NCI-H82 treated with DMSO at 0.1 percent for 48 hours (cell line): ENCODE data around the gene RAMAC.
"Not testable (repeated sequence)": the region's sequence is repeated elsewhere in the genome, so short reads cannot be mapped to it uniquely, and the experiment has no call there.

Experiments used
- DNase-seq: peaks from one replicate; lab custom pipeline; 2025; ENCODE audit not compliant: unreplicated experiment; lab: John Stamatoyannopoulos, UW

RAMAC gene

DNA sequence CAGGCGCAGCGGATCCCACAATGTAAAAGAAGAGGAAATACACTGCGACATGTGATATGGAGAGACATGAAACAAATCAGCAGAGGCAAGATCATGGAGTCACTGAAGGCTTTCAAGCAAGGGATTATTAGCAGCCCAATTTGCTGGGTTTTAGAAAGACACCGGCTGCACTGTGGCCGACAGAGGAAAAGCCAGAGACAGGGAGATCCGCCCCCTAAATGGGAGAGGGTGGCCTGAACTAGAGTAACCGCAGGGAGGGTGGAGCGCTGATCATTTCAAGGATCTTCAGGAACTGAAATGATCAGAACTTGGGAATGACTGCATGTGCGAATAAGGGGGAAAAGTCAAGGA, 26.0 kb downstream of the RAMAC start:
- no peak for DNase-seq

DNA sequence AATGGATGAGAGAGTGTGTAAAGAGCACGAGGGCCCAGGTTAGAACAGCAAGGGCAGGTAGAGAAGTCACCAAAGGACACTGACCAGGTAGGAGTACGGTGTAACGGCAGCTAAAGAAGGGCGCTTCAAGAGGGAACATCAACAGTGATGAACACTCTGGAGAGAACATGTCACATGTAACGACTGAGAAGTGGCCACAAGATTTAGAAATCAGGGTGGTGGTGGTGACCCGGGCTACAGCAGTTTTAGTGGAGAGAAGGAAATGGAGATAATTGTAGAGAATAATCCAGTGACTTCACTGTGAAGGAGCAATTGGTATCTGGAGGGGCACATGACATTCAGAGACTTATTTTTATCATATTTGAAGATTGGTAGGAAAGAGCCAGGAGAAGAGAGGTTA, 26.6 kb downstream of the RAMAC start:
- DNase-seq = no peak

DNA sequence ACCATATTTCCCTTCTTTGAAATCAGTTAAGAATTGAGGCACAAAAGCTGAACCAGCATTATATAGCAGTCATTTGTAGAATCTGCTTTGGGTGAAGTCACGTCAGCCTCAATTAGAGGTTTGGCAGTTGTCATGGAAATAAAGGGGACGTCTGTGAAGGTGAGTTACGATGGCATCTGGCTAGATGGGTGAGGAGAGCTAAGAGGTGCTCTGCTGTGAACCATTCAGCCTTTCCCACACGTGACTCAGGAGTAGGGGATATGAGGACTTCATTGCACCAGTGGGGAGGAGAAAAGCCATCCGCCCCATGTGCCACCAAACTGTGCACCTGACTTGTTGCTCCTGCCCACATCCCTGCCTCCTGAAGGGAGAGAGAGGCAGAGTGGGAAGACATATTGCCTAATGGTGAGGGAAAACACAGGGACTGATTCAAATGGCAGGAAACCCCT, 28.2 kb downstream of the RAMAC start:
- no peak for DNase-seq

DNA sequence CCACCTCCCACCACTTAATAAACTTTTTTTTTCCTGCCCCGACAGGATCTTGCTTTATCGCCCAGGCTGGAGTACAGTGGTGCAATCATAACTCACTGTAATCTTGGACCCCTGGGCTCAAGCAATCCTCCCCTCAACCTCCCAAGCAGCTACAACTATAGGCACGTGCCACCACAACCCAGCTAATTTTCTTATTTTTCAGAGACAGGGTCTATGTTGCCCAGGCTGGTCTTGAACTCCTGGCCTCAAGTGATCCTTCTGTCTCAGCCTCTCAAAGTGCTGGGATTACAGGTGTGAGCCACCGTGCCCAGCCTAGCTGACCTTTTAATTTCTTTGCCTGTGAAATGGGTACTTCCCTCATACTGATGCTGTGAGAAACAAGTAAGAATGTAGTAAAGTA, 29.4 kb downstream of the RAMAC start:
- no peak for DNase-seq

DNA sequence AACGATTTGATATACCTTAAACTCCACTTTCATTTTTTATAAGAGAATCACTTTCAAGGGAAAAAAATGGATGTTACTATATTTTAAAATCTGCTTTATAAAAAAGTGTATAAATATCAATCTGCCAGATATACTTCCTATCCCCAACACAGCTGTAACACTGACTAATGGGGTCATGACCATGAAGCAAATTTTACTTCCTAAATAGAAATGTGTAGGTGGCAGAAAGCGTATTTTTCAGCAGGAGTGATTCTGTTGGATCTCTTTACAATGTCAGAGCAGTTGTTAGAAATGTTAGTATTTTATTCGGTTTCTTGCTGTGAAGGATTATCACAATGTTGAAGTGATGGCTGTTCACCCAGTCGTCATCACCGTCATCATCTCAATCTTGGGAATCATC, 30.9 kb downstream of the RAMAC start:
- no peak for DNase-seq

DNA sequence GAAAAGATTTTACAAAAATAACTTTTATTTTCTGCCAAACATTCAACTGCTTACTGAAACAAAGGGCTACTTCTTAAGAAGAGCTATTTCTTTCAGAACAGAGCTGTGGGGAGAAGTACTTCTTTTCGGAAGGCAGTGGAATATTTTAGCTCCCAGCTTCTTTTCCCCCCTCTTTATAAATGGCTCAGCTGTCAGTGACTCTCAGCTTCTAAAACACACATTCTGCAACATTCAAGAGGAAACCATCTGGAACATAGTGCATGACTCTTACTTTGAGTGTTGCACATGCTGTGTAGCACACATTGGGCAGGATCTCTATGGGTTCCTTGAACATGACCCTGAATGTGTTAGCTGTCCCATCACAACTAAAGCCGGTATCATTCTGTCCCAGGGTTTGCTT, 32.4 kb downstream of the RAMAC start:
- no peak for DNase-seq

DNA sequence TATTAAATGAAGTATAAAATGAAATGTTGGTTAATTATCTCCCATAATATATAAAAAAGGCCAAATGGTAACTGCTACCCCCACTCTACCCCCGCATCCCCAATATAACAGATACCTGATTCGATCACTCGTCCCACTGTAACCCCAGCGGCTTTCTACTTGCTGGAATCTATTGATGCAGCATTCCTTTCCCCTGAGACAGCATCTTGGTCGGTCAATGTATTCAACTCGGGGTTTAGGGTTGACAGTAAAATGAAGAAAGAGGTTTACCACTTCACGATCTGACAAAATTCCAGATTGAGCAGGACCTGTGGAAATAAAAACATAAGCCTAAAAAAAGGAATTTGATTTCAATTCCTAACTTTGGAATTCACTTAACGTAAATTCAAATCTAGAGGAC, 44.0 kb downstream of the RAMAC start:
- DNase-seq = no peak

DNA sequence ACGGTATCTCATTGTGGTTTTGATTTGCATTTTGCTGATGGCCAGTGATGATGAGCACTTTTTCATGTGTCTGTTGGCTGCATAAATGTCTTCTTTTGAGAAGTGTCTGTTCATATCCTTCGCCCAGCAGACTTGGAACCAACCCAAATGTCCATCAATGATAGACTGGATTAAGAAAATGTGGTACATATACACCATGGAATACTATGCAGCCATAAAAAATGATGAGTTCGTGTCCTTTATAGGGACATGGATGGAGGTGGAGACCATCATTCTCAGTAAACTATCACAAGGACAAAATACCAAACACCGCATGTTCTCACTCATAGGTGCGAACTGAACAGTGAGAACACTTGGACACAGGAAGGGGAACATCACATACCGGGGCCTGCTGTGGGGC, 45.2 kb downstream of the RAMAC start:
- DNase-seq = not testable (repeated sequence)

DNA sequence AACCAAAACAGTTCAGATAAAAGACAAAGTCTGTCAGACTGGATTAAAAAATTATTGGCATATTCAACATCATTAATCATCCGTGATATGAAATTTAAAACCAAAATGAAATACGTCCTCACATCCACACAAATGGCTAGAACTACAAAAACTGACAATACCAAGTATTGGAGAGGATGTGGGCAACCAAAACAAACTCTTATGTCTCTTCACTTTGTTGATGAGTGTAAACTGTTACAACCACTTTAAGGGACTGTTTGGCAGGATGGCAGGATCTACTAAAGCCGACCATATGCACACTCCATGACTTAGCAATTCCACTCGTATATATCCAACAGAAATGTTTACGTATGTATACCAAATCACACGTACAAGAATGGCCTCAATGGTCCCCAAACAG, 50.2 kb downstream of the RAMAC start:
- DNase-seq = no peak

DNA sequence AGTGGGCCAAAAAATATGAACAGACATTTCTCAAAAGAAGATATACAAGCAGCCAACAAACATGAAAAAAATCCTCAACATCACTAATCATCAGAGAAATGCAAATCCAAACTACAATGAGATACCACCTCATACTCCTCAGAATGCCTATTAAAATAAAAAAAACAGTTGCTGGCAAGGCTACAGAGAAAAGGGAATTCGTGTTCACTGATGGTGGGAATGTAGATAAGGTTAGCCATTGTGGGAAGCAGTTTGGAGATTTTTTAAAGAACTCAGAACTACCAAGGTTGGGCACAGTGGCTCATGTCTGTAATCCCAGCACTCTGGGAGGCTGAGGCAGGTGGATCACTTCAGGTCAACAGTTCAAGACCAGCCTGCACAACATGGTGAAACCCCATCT, 53.2 kb downstream of the RAMAC start:
- DNase-seq = no peak
